HepG2 (cell line): ENCODE data around the gene SKA2. TPM values are rescaled to one million over a fixed set of nuclear protein-coding genes. Genes with fewer than 3 reads are reported as not detected.

ENCODE experiments used
- BCL6 ChIP-seq: IDR thresholded peaks from 2 replicates; pipeline ENCODE4 v1.6.1; 2016; ENCODE audit warnings: missing genetic modification reagents, missing compliant biosample characterization
- CSRNP1 ChIP-seq: sonication (generic); formaldehyde crosslinking; IDR thresholded peaks from 2 replicates; pipeline ENCODE4 v1.8.1; 2023; ENCODE audit warnings: mild to moderate bottlenecking, missing genetic modification reagents
- HDAC1 ChIP-seq: sonication (generic); formaldehyde crosslinking; IDR thresholded peaks from 2 replicates; pipeline ENCODE4 v1.5.1; 2020; ENCODE audit warnings: mild to moderate bottlenecking, missing genetic modification reagents
- IRX3 ChIP-seq: sonication (generic); formaldehyde crosslinking; IDR thresholded peaks from 2 replicates; pipeline ENCODE4 v1.8.1; 2023; ENCODE audit warnings: mild to moderate bottlenecking, low read depth, missing genetic modification reagents, borderline replicate concordance
- KDM6A ChIP-seq: IDR thresholded peaks from 2 replicates; pipeline ENCODE4 v1.6.1; 2016; ENCODE audit warnings: low read depth
- MLLT10 ChIP-seq: sonication (generic); formaldehyde crosslinking; IDR thresholded peaks from 2 replicates; pipeline ENCODE4 v1.4.0; 2020; ENCODE audit warnings: missing genetic modification reagents
- SAP130 ChIP-seq: IDR thresholded peaks from 2 replicates; pipeline ENCODE4 v1.6.1; 2016; ENCODE audit warnings: low read depth
- SKI ChIP-seq: fragments of 450-650 bp; IDR thresholded peaks from one replicate; pipeline ENCODE4 v1.6.1; 2018; ENCODE audit warnings: mild to moderate bottlenecking; ENCODE audit not compliant: partially characterized antibody
- TFDP1 ChIP-seq: IDR thresholded peaks from 2 replicates; pipeline ENCODE4 v1.6.1; 2016; ENCODE audit warnings: missing compliant biosample characterization, missing genetic modification reagents, borderline replicate concordance
- ZFP82 ChIP-seq: sonication (generic); formaldehyde crosslinking; IDR thresholded peaks from 2 replicates; pipeline ENCODE4 v1.5.1; 2020; ENCODE audit warnings: mild to moderate bottlenecking, missing genetic modification reagents, borderline replicate concordance
- ZNF253 ChIP-seq: sonication (generic); formaldehyde crosslinking; IDR thresholded peaks from 2 replicates; pipeline ENCODE4 v1.8.0; 2022; ENCODE audit warnings: mild to moderate bottlenecking, missing genetic modification reagents, borderline replicate concordance
- ZNF704 ChIP-seq: sonication (generic); formaldehyde crosslinking; IDR thresholded peaks from 2 replicates; pipeline ENCODE4 v1.8.1; 2023; ENCODE audit warnings: mild to moderate bottlenecking, inconsistent platforms, moderate library complexity, missing genetic modification reagents, borderline replicate concordance
- ZNF749 ChIP-seq: sonication (generic); formaldehyde crosslinking; IDR thresholded peaks from 2 replicates; pipeline ENCODE4 v1.8.0; 2022; ENCODE audit warnings: mild to moderate bottlenecking, missing genetic modification reagents, moderate library complexity, borderline replicate concordance
- polyA plus RNA-seq, 8 experiments: library from polyadenylated mRNA; depleted of rRNA in 3 of 8; stranded (reverse) in 7 of 8; unstranded in 1 of 8; fragments of >200 nt; fragmentation: Illumina TruSeq in 4 of 8; extraction: Trizol in 4 of 8; gene quantifications; 2 replicates each; pipeline versions ENCODE4 v1.2.1 to v1.2.3, GENCODE V29; 2011 to 2016; ENCODE audit warnings: low read depth in 4 of 8, missing spikeins in 1 of 8, mixed read lengths in 1 of 8; ENCODE audit not compliant: insufficient read depth in 1 of 8
- total RNA-seq, 5 experiments: library from RNA; depleted of rRNA; stranded (reverse); fragments of >200 nt; fragmentation: Illumina TruSeq; extraction: Trizol; gene quantifications; 2 replicates each; pipeline ENCODE4 v1.2.3, GENCODE V29; 2016; ENCODE audit warnings: low read depth in 1 of 5

SKA2 gene
- total and polyA plus RNA-seq, 2 of the 13 experiments (the other 11 are each of a cell fraction or from before 2014, with no cell fraction given): 18.6 to 91.8 TPM

- TF ChIP-seq ZFP82 (CRISPR knock-in tag) (no peak), IRX3 (peak; percentile 86; the same call in 1 of the 2 replicates), CSRNP1 (peak; percentile 92), ZNF749 (CRISPR knock-in tag) (peak; percentile 94), HDAC1 (CRISPR knock-in tag) (peak; percentile 93), TFDP1 (CRISPR knock-in tag) (peak; percentile 90), BCL6 (CRISPR knock-in tag) (no peak), ZNF704 (CRISPR knock-in tag) (0 out of 2 replicates have a peak, but pooled peaks have one; percentile 6), ZNF253 (CRISPR knock-in tag) (peak; percentile 94), SAP130 (CRISPR knock-in tag) (peak; percentile 99), SKI (no peak), KDM6A (no peak), MLLT10 (CRISPR knock-in tag) (no peak)
Observed at GRCh38 chr17:59155439-59156177, 622 bp upstream of the SKA2 start, which contains the start of gene PRR11 (continued).
